Body of pancreas (tissue), 4 donors: ENCODE data around the gene USP27X.

Experiments used
- POLR2A ChIP-seq, 3 donors: fragments of 450-650 bp; IDR thresholded peaks; one replicate each; pipeline ENCODE4 v1.6.1; 2016; ENCODE audit warnings: antibody characterized with exemption in 3 of 3, mild to moderate bottlenecking in 2 of 3
- TF ChIP-seq, protein P1 (sequence below), 7 experiments: fragments of 450-650 bp in 4 of 7; fragments of 200-600 bp in 3 of 7; sonication (generic) in 3 of 7; IDR thresholded peaks; one replicate each; pipeline ENCODE4 v1.5.1; 2016 to 2019; ENCODE audit warnings: antibody characterized with exemption in 7 of 7

DNA sequence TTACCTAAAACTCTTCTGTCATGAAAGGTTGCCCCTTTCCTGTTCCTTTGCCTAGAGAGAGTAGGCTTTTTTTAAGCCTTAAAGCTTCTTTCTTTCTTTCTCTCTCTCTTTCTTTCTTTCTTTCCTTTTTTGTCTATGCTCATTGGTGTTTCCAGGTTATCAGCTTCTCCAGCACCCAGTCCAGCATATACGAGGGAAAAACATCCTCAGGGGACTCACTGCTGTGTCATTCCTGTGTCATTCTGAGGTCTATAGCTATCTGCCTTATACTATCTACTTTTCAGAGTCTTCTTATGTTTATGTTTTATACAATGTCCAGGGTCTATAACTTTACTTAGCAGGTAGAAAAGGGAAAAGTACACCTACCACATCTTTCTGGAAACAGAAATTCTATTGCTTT is 10.5 kb upstream of the USP27X start:
- TF ChIP-seq, protein P1, sequence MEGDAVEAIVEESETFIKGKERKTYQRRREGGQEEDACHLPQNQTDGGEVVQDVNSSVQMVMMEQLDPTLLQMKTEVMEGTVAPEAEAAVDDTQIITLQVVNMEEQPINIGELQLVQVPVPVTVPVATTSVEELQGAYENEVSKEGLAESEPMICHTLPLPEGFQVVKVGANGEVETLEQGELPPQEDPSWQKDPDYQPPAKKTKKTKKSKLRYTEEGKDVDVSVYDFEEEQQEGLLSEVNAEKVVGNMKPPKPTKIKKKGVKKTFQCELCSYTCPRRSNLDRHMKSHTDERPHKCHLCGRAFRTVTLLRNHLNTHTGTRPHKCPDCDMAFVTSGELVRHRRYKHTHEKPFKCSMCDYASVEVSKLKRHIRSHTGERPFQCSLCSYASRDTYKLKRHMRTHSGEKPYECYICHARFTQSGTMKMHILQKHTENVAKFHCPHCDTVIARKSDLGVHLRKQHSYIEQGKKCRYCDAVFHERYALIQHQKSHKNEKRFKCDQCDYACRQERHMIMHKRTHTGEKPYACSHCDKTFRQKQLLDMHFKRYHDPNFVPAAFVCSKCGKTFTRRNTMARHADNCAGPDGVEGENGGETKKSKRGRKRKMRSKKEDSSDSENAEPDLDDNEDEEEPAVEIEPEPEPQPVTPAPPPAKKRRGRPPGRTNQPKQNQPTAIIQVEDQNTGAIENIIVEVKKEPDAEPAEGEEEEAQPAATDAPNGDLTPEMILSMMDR (IDR thresholded peaks at IDR 0.05): no peak
- no peak for TF ChIP-seq POLR2A (IDR thresholded peaks at IDR 0.05)
